Suprapubic skin (tissue), 4 donors: ENCODE data around the gene RICTOR.

Experiments used
- CTCF ChIP-seq, 2 donors: fragments of 200-600 bp in 1 of 2; fragments of 450-650 bp in 1 of 2; sonication (generic) in 1 of 2; IDR thresholded peaks; one replicate each; pipeline ENCODE4 v1.5.1; 2016 to 2019; ENCODE audit warnings: antibody characterized with exemption in 2 of 2, mild to moderate bottlenecking in 1 of 2, moderate library complexity in 1 of 2
- EP300 ChIP-seq: sonication (generic); formaldehyde crosslinking; IDR thresholded peaks from one replicate; pipeline ENCODE4 v1.6.1; 2017; ENCODE audit warnings: antibody characterized with exemption
- POLR2A ChIP-seq, 2 donors: fragments of 450-650 bp; IDR thresholded peaks; one replicate each; pipeline ENCODE4 v1.6.1; 2017; ENCODE audit warnings: antibody characterized with exemption in 2 of 2, mild to moderate bottlenecking in 2 of 2, moderate library complexity in 2 of 2
- POLR2AphosphoS5 ChIP-seq, 3 donors: sonication (generic); formaldehyde crosslinking; IDR thresholded peaks; one replicate each; pipeline ENCODE4 v1.6.1; 2017; ENCODE audit warnings: antibody characterized with exemption in 3 of 3

- TF ChIP-seq CTCF (IDR thresholded peaks at IDR 0.05): no peak
- no peak for TF ChIP-seq EP300
- no peak for TF ChIP-seq POLR2AphosphoS5 (IDR thresholded peaks at IDR 0.05)
- no peak for TF ChIP-seq POLR2A (IDR thresholded peaks at IDR 0.05)
Measured at GRCh38 chr5:38916802-38917201, 157.4 kb downstream of the RICTOR start.
